HepG2 (cell line): Measurements from ENCODE around the gene VARS2. TPM values are rescaled to one million over a fixed set of nuclear protein-coding genes. Genes with fewer than 3 reads are reported as not detected.
A peak's percentile ranks its signal among the peaks of the same experiment; 100 is the strongest.

Source experiments
- FIP1L1 ChIP-seq: fragments of 200-400 bp; formaldehyde crosslinking; IDR thresholded peaks from 2 replicates; pipeline ENCODE4 v1.6.1; 2018; ENCODE audit warnings: low read depth, mild to moderate bottlenecking, low read length, moderate library complexity, borderline replicate concordance; ENCODE audit not compliant: insufficient read depth
- GTF3A ChIP-seq: sonication (generic); formaldehyde crosslinking; conservative IDR thresholded peaks from 2 replicates; pipeline ENCODE4 v1.4.0; 2020; ENCODE audit warnings: mild to moderate bottlenecking, missing genetic modification reagents
- HDAC6 ChIP-seq: fragments of 200-600 bp; sonication (generic); IDR thresholded peaks from 2 replicates; pipeline ENCODE4 v1.7.0; 2017; ENCODE audit warnings: mild to moderate bottlenecking, antibody characterized with exemption, low read length, low read depth
- PAXIP1 ChIP-seq: sonication (generic); formaldehyde crosslinking; conservative IDR thresholded peaks from 2 replicates; pipeline ENCODE4 v1.4.0; 2020; ENCODE audit warnings: mild to moderate bottlenecking, missing genetic modification reagents, moderate library complexity
- PRDM10 ChIP-seq: sonication (generic); formaldehyde crosslinking; IDR thresholded peaks from 2 replicates; pipeline ENCODE4 v1.4.0; 2020; ENCODE audit warnings: low read depth, missing genetic modification reagents
- ZHX2 ChIP-seq, 2 experiments: sonication (generic) in 1 of 2; formaldehyde crosslinking in 1 of 2; IDR thresholded peaks; 2 replicates each; pipeline versions ENCODE4 v1.6.1 to v1.9.0; 2014 to 2022; ENCODE audit warnings: antibody characterized with exemption in 1 of 2, borderline replicate concordance in 1 of 2, inconsistent platforms in 1 of 2, low read depth in 1 of 2, missing genetic modification reagents in 1 of 2
- ZSCAN30 ChIP-seq: sonication (generic); formaldehyde crosslinking; IDR thresholded peaks from 2 replicates; pipeline ENCODE4 v1.5.0; 2020; ENCODE audit warnings: mild to moderate bottlenecking, missing genetic modification reagents
- polyA plus RNA-seq, 8 experiments: library from polyadenylated mRNA; depleted of rRNA in 3 of 8; stranded (reverse) in 7 of 8; unstranded in 1 of 8; fragments of >200 nt; fragmentation: Illumina TruSeq in 4 of 8; extraction: Trizol in 4 of 8; gene quantifications; 2 replicates each; pipeline versions ENCODE4 v1.2.1 to v1.2.3, GENCODE V29; 2011 to 2016; ENCODE audit warnings: low read depth in 4 of 8, missing spikeins in 1 of 8, mixed read lengths in 1 of 8; ENCODE audit not compliant: insufficient read depth in 1 of 8
- total RNA-seq, 5 experiments: library from RNA; depleted of rRNA; stranded (reverse); fragments of >200 nt; fragmentation: Illumina TruSeq; extraction: Trizol; gene quantifications; 2 replicates each; pipeline ENCODE4 v1.2.3, GENCODE V29; 2016; ENCODE audit warnings: low read depth in 1 of 5

VARS2 gene
- total and polyA plus RNA-seq, 2 of the 13 experiments (the other 11 are each of a cell fraction or from before 2014, with no cell fraction given), result 61.8 to 71.8 TPM

GRCh38 chr6:30907758-30908591 lies 6.1 kb upstream of the VARS2 start, which contains the start of gene GTF2H4 (continued):
- TF ChIP-seq ZHX2 (IDR thresholded peaks at IDR 0.05; ENCODE audit: low read depth), result peak; percentile 72
- TF ChIP-seq ZHX2 (CRISPR knock-in tag; IDR thresholded peaks at IDR 0.05; ENCODE audit: borderline replicate concordance), result no peak
- TF ChIP-seq PRDM10, result peak; percentile 84
- no peak for TF ChIP-seq HDAC6
- TF ChIP-seq FIP1L1, result 0 out of 2 replicates have a peak, but pooled peaks have one; percentile 36
- no peak for TF ChIP-seq ZSCAN30 (CRISPR knock-in tag)
- peak; percentile 60 for TF ChIP-seq PAXIP1 (CRISPR knock-in tag)
- TF ChIP-seq GTF3A (CRISPR knock-in tag), result 0 out of 2 replicates have a peak, but pooled peaks have one; percentile 75
